B cell (primary cell): Measurements from ENCODE around the gene SLC49A3. TPM values are rescaled to one million over a fixed set of nuclear protein-coding genes. Genes with fewer than 3 reads are reported as not detected.

Experiments used
- ATAC-seq: fragments of 200-7000 bp; cut with Tn5 transposase; one replicate; pipeline ENCODE4 v1.10.0; 2021; ENCODE audit warnings: low read depth, mild to moderate bottlenecking, moderate number of reproducible peaks, moderate library complexity
- CTCF ChIA-PET: fragments of 350-600 bp; sonication (Branson Sonifier 250); formaldehyde crosslinking; loops from one replicate; lab custom pipeline; 2021; ENCODE audit warnings: antibody characterized with exemption, inconsistent platforms; lab: Charles Lee
- POLR2A ChIA-PET: fragments of 350-600 bp; sonication (Branson Sonifier 250); formaldehyde crosslinking; loops from one replicate; lab custom pipeline; 2021; ENCODE audit warnings: antibody characterized with exemption; lab: Charles Lee
- DNase-seq: peaks from one replicate; pipeline ENCODE4 v3.0.0; 2013
- H2AFZ ChIP-seq: 2 replicates; pipeline ENCODE4 v1.6.1; 2012; ENCODE audit warnings: mild to moderate bottlenecking, low read depth, low read length; ENCODE audit not compliant: insufficient read depth, poor library complexity, severe bottlenecking
- H3K27ac ChIP-seq, 2 donors: 1 replicate in 1 of 2; 2 replicates in 1 of 2; pipeline ENCODE4 v1.5.1; 2012 to 2013; ENCODE audit warnings: low read length in 2 of 2, mild to moderate bottlenecking in 2 of 2, moderate library complexity in 1 of 2
- H3K27me3 ChIP-seq, 4 experiments: fragments of 200-600 bp in 1 of 4; sonication (generic) in 1 of 4; replicated peaks in 1 of 4; 1 replicate in 2 of 4; 2 replicates in 2 of 4; pipeline versions ENCODE4 v1.6.1 to v1.7.0; 2013 to 2016; ENCODE audit warnings: low read length in 3 of 4, mild to moderate bottlenecking in 2 of 4, mixed read lengths in 1 of 4, moderate library complexity in 1 of 4; ENCODE audit not compliant: insufficient read depth in 4 of 4, control insufficient read depth in 3 of 4; ENCODE audit errors: control extremely low read depth in 1 of 4
- H3K36me3 ChIP-seq, 2 experiments: replicated peaks in 1 of 2; 1 replicate in 1 of 2; 2 replicates in 1 of 2; pipeline versions ENCODE4 v1.6.1 to v1.7.1; 2013; ENCODE audit warnings: low read length in 1 of 2; ENCODE audit not compliant: insufficient read depth in 2 of 2, control insufficient read depth in 1 of 2; ENCODE audit errors: control extremely low read depth in 1 of 2, extremely low read depth in 1 of 2
- H3K4me1 ChIP-seq, 2 donors: fragments of 200-600 bp in 1 of 2; sonication (generic) in 1 of 2; 1 replicate in 1 of 2; 2 replicates in 1 of 2; pipeline versions ENCODE4 v1.5.1 to v1.6.1; 2013 to 2017; ENCODE audit warnings: low read length in 2 of 2; ENCODE audit not compliant: control insufficient read depth in 2 of 2, insufficient read depth in 2 of 2
- H3K4me2 ChIP-seq: replicated peaks from 2 replicates; pipeline ENCODE3; 2012; ENCODE audit warnings: mild to moderate bottlenecking, low read depth, low read length; ENCODE audit not compliant: poor library complexity, severe bottlenecking
- H3K4me3 ChIP-seq, 5 experiments: fragments of 200-600 bp in 1 of 5; sonication (generic) in 1 of 5; 1 replicate in 3 of 5; 2 replicates in 2 of 5; pipeline versions ENCODE4 v1.5.1 to v1.7.0; 2011 to 2016; ENCODE audit warnings: low read length in 4 of 5, mild to moderate bottlenecking in 4 of 5, low read depth in 2 of 5, control low read depth in 1 of 5, moderate library complexity in 1 of 5; ENCODE audit not compliant: insufficient read depth in 1 of 5; ENCODE audit errors: control extremely low read depth in 1 of 5, extremely low read depth in 1 of 5
- H3K79me2 ChIP-seq: fragments of 200-600 bp; sonication (generic); one replicate; pipeline ENCODE4 v1.6.0; 2016; ENCODE audit warnings: low read length; ENCODE audit not compliant: control insufficient read depth, insufficient read depth
- H3K9ac ChIP-seq: fragments of 200-600 bp; sonication (generic); 2 replicates; pipeline ENCODE4 v1.6.1; 2017; ENCODE audit warnings: mild to moderate bottlenecking, low read length, moderate library complexity
- H3K9me3 ChIP-seq, 3 donors: one replicate each; pipeline versions ENCODE4 v1.6.1 to v1.7.1; 2013; ENCODE audit warnings: low read length in 2 of 3; ENCODE audit not compliant: control insufficient read depth in 2 of 3, insufficient read depth in 1 of 3; ENCODE audit errors: control extremely low read depth in 1 of 3
- H4K20me1 ChIP-seq: 2 replicates; pipeline ENCODE4 v1.6.0; 2012; ENCODE audit warnings: mild to moderate bottlenecking, low read length; ENCODE audit not compliant: insufficient read depth, control insufficient read depth, poor library complexity, severe bottlenecking
- H3K27ac Mint-ChIP-seq: one replicate; pipeline ENCODE4 v1.8.0; 2021; ENCODE audit warnings: mixed read lengths
- H3K27me3 Mint-ChIP-seq: one replicate; pipeline ENCODE4 v1.8.0; 2021; ENCODE audit warnings: mixed read lengths
- H3K4me1 Mint-ChIP-seq: one replicate; pipeline ENCODE4 v1.8.0; 2021; ENCODE audit warnings: mixed read lengths
- H3K4me3 Mint-ChIP-seq: one replicate; pipeline ENCODE4 v1.8.0; 2021; ENCODE audit warnings: mixed read lengths
- H3K9me3 Mint-ChIP-seq: one replicate; pipeline ENCODE4 v1.8.0; 2022; ENCODE audit warnings: mixed read lengths; ENCODE audit not compliant: insufficient read depth
- EZH2 ChIP-seq: IDR thresholded peaks from 2 replicates; pipeline ENCODE4 v1.6.1; 2012; ENCODE audit warnings: borderline replicate concordance, low read depth, mild to moderate bottlenecking, moderate library complexity, low read length; ENCODE audit not compliant: insufficient read depth, poor library complexity, severe bottlenecking
- WGBS: methylation state at CpG from one replicate; pipeline ENCODE4 v1.1.5; 2013; ENCODE audit warnings: missing lambda C conversion rate; ENCODE audit not compliant: insufficient coverage; 5-methylcytosine and 5-hydroxymethylcytosine counted together
- intact Hi-C: fragments of 100-400 bp; cut with micrococcal nuclease; formaldehyde crosslinking; loops from one replicate; pipeline ENCODE4 v1.10.0; 2022
- polyA plus RNA-seq: library from polyadenylated mRNA; depleted of rRNA; stranded (reverse); fragments of >200 nt; gene quantifications from 2 replicates; pipeline ENCODE4 v1.2.3, GENCODE V29; 2012
- total RNA-seq, 2 donors: library from RNA; stranded (reverse); fragments of 120-200 nt in 1 of 2; gene quantifications; 1 replicate in 1 of 2; 2 replicates in 1 of 2; pipeline versions ENCODE4 v1.2.3 to v1.2.4, GENCODE V29; 2013 to 2022
- TF ChIP-seq, protein P1 (sequence below): fragments of 200-600 bp; IDR thresholded peaks from one replicate; pipeline ENCODE4 v1.8.0; 2022; ENCODE audit warnings: antibody characterized with exemption, mild to moderate bottlenecking

The SLC49A3 gene
- total and polyA plus RNA-seq, 2 donors (not counting 1 experiment from before 2014, with no cell fraction given) = 2.0 to 4.3 TPM

DNA sequence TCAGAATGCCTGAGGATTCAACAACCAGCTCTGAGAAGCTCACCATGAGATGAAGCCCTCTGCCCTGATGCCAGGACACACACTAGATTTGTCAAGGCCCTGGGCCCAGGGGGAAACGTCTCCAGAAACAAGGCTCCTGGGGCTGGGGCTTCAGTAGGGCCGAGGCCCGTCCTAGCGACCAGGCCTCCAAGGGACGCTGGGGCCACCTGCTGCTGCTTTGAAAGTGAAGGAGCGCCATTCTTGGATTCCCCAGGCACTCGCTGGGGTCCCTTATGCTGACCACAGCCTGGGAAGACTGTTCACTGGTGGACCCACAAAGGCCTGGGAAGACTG lies 39.7 kb downstream of the SLC49A3 start:
- Histone ChIP-seq H3K36me3 (no peaks in the 10 kb centered on the region), H3K4me3 (no peak overlapping the region), H3K9me3 (peaks cover 0 to 25% (median 0%) of the 10 kb centered on the region in 3 donors), H3K27ac (no peak overlapping the region), H3K27me3 (peaks cover 0 to 8% (median 1%) of the 10 kb centered on the region in 4 experiments), H2AFZ (no peak overlapping the region), H3K9ac (no peak overlapping the region), H3K4me1 (no peaks in the 10 kb centered on the region), H3K4me2 (no peak overlapping the region), H3K79me2 (no peaks in the 10 kb centered on the region), H4K20me1 (no peaks in the 10 kb centered on the region)
- DNase-seq (no peak), ATAC-seq (no peak)
- Mint-ChIP-seq H3K27ac (no peak overlapping the region), H3K4me3 (no peak overlapping the region), H3K9me3 (no peaks in the 10 kb centered on the region), H3K4me1 (no peaks in the 10 kb centered on the region), H3K27me3 (peaks cover 16% of the 10 kb centered on the region)
- TF ChIP-seq, protein P1, sequence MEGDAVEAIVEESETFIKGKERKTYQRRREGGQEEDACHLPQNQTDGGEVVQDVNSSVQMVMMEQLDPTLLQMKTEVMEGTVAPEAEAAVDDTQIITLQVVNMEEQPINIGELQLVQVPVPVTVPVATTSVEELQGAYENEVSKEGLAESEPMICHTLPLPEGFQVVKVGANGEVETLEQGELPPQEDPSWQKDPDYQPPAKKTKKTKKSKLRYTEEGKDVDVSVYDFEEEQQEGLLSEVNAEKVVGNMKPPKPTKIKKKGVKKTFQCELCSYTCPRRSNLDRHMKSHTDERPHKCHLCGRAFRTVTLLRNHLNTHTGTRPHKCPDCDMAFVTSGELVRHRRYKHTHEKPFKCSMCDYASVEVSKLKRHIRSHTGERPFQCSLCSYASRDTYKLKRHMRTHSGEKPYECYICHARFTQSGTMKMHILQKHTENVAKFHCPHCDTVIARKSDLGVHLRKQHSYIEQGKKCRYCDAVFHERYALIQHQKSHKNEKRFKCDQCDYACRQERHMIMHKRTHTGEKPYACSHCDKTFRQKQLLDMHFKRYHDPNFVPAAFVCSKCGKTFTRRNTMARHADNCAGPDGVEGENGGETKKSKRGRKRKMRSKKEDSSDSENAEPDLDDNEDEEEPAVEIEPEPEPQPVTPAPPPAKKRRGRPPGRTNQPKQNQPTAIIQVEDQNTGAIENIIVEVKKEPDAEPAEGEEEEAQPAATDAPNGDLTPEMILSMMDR = no peak
- TF ChIP-seq EZH2 = no peak
- intact Hi-C loops = no loop called here
- 92% methylated on average over 7 of the region's 7 CpGs for WGBS
- ChIA-PET CTCF (no interaction called here), POLR2A (no interaction called here)

DNA sequence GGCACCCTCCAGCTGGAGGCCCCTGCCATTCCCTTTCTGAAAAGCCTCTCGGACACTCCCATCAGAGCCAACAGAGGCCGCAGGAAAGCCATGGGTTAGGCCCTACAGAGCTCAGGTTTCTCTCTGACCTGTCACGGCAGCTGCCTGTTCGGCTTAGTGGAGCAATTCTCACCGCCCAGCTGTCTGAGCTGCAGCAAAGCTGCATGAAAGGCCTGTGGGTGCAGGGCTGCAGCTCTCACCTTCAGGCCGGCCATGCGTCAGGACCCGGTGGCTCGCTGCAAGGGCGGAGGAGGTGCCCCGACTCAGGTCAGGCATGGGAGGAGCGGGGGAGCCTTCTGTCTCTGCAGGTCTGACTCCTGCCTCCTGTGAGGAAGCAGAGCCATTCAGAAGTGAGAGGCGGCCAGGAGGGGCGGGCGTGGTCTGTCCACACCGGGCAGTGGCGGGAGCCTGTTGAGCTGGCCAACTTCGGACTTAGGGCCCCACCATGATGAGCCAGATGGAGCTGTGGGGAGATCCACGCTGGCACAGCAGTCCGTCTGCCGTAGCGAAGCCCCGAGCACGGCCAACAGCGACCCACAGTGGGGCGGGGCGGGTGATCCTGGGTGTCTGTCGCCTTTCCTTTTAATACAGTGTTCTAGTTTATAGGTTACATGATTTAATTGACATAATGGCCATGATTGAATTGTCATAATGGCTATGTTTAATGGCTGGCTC lies 40.2 kb downstream of the SLC49A3 start:
- H4K20me1 ChIP-seq = no peaks in the 10 kb centered on the region
- Mint-ChIP-seq H3K27ac (no peak overlapping the region), H3K4me1 (no peaks in the 10 kb centered on the region), H3K4me3 (no peak overlapping the region), H3K27me3 (peaks cover 16% of the 10 kb centered on the region), H3K9me3 (no peaks in the 10 kb centered on the region)
- no peak overlapping the region for H3K9ac ChIP-seq
- H2AFZ ChIP-seq = no peak overlapping the region
- no peak overlapping the region for H3K27ac ChIP-seq
- CTCF ChIA-PET = no interaction called here
- H3K4me3 ChIP-seq = no peak overlapping the region
- WGBS = 86% methylated on average over 18 of the region's 28 CpGs
- no peak for ATAC-seq
- H3K9me3 ChIP-seq = peaks cover 0 to 29% (median 0%) of the 10 kb centered on the region in 3 donors
- POLR2A ChIA-PET = no interaction called here
- no peak overlapping the region for H3K4me2 ChIP-seq
- intact Hi-C loops = no loop called here
- H3K27me3 ChIP-seq = peaks cover 0 to 8% (median 1%) of the 10 kb centered on the region in 4 experiments
- TF ChIP-seq, protein P1 = no peak
- no peak for TF ChIP-seq EZH2
- no peaks in the 10 kb centered on the region for H3K4me1 ChIP-seq
- H3K36me3 ChIP-seq = no peaks in the 10 kb centered on the region
- no peak for DNase-seq
- no peaks in the 10 kb centered on the region for H3K79me2 ChIP-seq
